IMR-90 (cell line): ENCODE measurements around the gene ZNF841. TPM values are rescaled to one million over a fixed set of nuclear protein-coding genes. Genes with fewer than 3 reads are reported as not detected.

ENCODE experiments used
- ATAC-seq: fragments of 200-7000 bp; cut with Tn5 transposase; 2 replicates; pipeline ENCODE4 v1.9.1; 2020; ENCODE audit warnings: low read depth, mild to moderate bottlenecking, moderate library complexity
- BruUV-seq: library from RNA; stranded (reverse); fragments of 400-500 nt; replicated peaks from 2 replicates; lab custom pipeline; 2021; lab: Mats Ljungman, UMichigan
- CTCF ChIA-PET: fragments of 300-600 bp; formaldehyde crosslinking; extraction: SDS; loops from one replicate; lab custom pipeline; 2021; ENCODE audit warnings: antibody characterized with exemption; lab: Yijun Ruan, JAX
- POLR2A ChIA-PET: fragments of 300-600 bp; sonication (Branson Sonifier 250); formaldehyde crosslinking; loops from one replicate; lab custom pipeline; 2022; ENCODE audit warnings: antibody characterized with exemption; ENCODE audit not compliant: unreplicated experiment; lab: Charles Lee
- DNase-seq: peaks from one replicate; pipeline ENCODE4 v3.0.0; 2013
- H2AFZ ChIP-seq: replicated peaks from 2 replicates; pipeline ENCODE3; 2013; ENCODE audit warnings: low read length, mild to moderate bottlenecking; ENCODE audit not compliant: poor library complexity
- H2AK5ac ChIP-seq: 2 replicates; pipeline ENCODE4 v1.6.1; 2013; ENCODE audit warnings: low read depth, low read length, inconsistent platforms
- H2AK9ac ChIP-seq: replicated peaks from 2 replicates; pipeline ENCODE3; 2013; ENCODE audit warnings: mild to moderate bottlenecking, low read depth, low read length, moderate library complexity; ENCODE audit not compliant: poor library complexity
- H2BK120ac ChIP-seq: 2 replicates; pipeline ENCODE4 v1.6.1; 2013; ENCODE audit warnings: low read depth, low read length, inconsistent platforms
- H2BK15ac ChIP-seq: 3 replicates; pipeline ENCODE4 v1.6.1; 2013; ENCODE audit warnings: low read depth, low read length, inconsistent platforms
- H2BK20ac ChIP-seq: 2 replicates; pipeline ENCODE4 v1.6.1; 2013; ENCODE audit warnings: low read depth, mild to moderate bottlenecking, inconsistent platforms, low read length, moderate library complexity
- H2BK5ac ChIP-seq: 2 replicates; pipeline ENCODE4 v1.6.1; 2013; ENCODE audit warnings: mild to moderate bottlenecking, low read depth, low read length, inconsistent platforms; ENCODE audit not compliant: poor library complexity, severe bottlenecking
- H3K14ac ChIP-seq: replicated peaks from 2 replicates; pipeline ENCODE4 v1.6.1; 2013; ENCODE audit warnings: low read depth, low read length, inconsistent platforms
- H3K18ac ChIP-seq: 2 replicates; pipeline ENCODE4 v1.6.1; 2013; ENCODE audit warnings: low read depth, low read length, control low read depth
- H3K23ac ChIP-seq: 2 replicates; pipeline ENCODE4 v1.6.1; 2013; ENCODE audit warnings: low read depth, low read length, inconsistent platforms
- H3K27ac ChIP-seq: 2 replicates; pipeline ENCODE4 v1.5.1; 2013; ENCODE audit warnings: mild to moderate bottlenecking, control low read depth, low read length; ENCODE audit not compliant: insufficient read depth
- H3K27me3 ChIP-seq: 2 replicates; pipeline ENCODE4 v1.6.1; 2013; ENCODE audit warnings: low read length; ENCODE audit not compliant: control insufficient read depth, insufficient read depth
- H3K36me3 ChIP-seq: 2 replicates; pipeline ENCODE4 v1.6.1; 2013; ENCODE audit warnings: low read length, mixed read lengths; ENCODE audit not compliant: control insufficient read depth, insufficient read depth
- H3K4ac ChIP-seq: 2 replicates; pipeline ENCODE4 v1.6.1; 2013; ENCODE audit warnings: low read depth, low read length, inconsistent platforms
- H3K4me1 ChIP-seq: 2 replicates; pipeline ENCODE4 v1.6.1; 2013; ENCODE audit warnings: low read length, mixed read lengths; ENCODE audit not compliant: control insufficient read depth, insufficient read depth
- H3K4me2 ChIP-seq: 2 replicates; pipeline ENCODE4 v1.6.1; 2013; ENCODE audit warnings: low read depth, mild to moderate bottlenecking, control low read depth, low read length, moderate library complexity
- H3K4me3 ChIP-seq: 2 replicates; pipeline ENCODE4 v1.5.1; 2013; ENCODE audit warnings: low read depth, mild to moderate bottlenecking, control low read depth, low read length, moderate library complexity; ENCODE audit not compliant: insufficient read depth
- H3K56ac ChIP-seq: 2 replicates; pipeline ENCODE4 v1.6.1; 2013; ENCODE audit warnings: low read length, inconsistent platforms; ENCODE audit not compliant: insufficient read depth; ENCODE audit errors: extremely low read depth
- H3K79me1 ChIP-seq, 2 experiments: 2 replicates each; pipeline ENCODE4 v1.6.1; 2013; ENCODE audit warnings: low read length in 2 of 2, inconsistent platforms in 1 of 2, low read depth in 1 of 2
- H3K9ac ChIP-seq: 2 replicates; pipeline ENCODE4 v1.6.1; 2013; ENCODE audit warnings: low read depth, low read length, control low read depth
- H3K9me1 ChIP-seq: 2 replicates; pipeline ENCODE4 v1.6.1; 2013; ENCODE audit warnings: low read length, inconsistent platforms; ENCODE audit not compliant: insufficient read depth
- H3K9me3 ChIP-seq: 2 replicates; pipeline ENCODE4 v1.6.1; 2013; ENCODE audit warnings: low read length; ENCODE audit not compliant: control insufficient read depth, insufficient read depth
- H4K20me1 ChIP-seq: 2 replicates; pipeline ENCODE4 v1.6.1; 2013; ENCODE audit warnings: low read length, inconsistent platforms; ENCODE audit not compliant: insufficient read depth
- H4K5ac ChIP-seq: 2 replicates; pipeline ENCODE4 v1.6.1; 2013; ENCODE audit warnings: mild to moderate bottlenecking, low read depth, low read length, control low read depth
- H4K8ac ChIP-seq, 2 experiments: 2 replicates each; pipeline ENCODE4 v1.6.1; 2013; ENCODE audit warnings: low read depth in 2 of 2, low read length in 2 of 2, control low read depth in 1 of 2, inconsistent platforms in 1 of 2
- H4K91ac ChIP-seq: 2 replicates; pipeline ENCODE4 v1.6.1; 2013; ENCODE audit warnings: low read depth, low read length, inconsistent platforms; ENCODE audit not compliant: insufficient read depth
- CEBPB ChIP-seq: IDR thresholded peaks from 2 replicates; pipeline ENCODE4 v1.6.1; 2012; ENCODE audit warnings: low read depth, low read length, improper control_type of control experiment
- MXI1 ChIP-seq: IDR thresholded peaks from 2 replicates; pipeline ENCODE4 v1.6.1; 2012; ENCODE audit warnings: low read depth, mild to moderate bottlenecking, low read length, moderate library complexity, borderline replicate concordance
- POLR2A ChIP-seq: IDR thresholded peaks from 2 replicates; pipeline ENCODE4 v1.6.1; 2012; ENCODE audit warnings: mild to moderate bottlenecking, low read depth, low read length
- RAD21 ChIP-seq: IDR thresholded peaks from 2 replicates; pipeline ENCODE4 v1.6.1; 2012; ENCODE audit warnings: low read length, improper control_type of control experiment
- RCOR1 ChIP-seq: IDR thresholded peaks from 2 replicates; pipeline ENCODE4 v1.6.1; 2012; ENCODE audit warnings: mild to moderate bottlenecking, low read length, improper control_type of control experiment; ENCODE audit not compliant: insufficient replicate concordance
- WGBS, 2 experiments: methylation state at CpG; one replicate each; pipeline versions ENCODE4 v1.1.5 to v1.1.7; 2013; ENCODE audit warnings: missing lambda C conversion rate in 2 of 2; ENCODE audit not compliant: insufficient read length in 1 of 2; ENCODE audit errors: extremely low coverage in 2 of 2; 5-methylcytosine and 5-hydroxymethylcytosine counted together
- dilution Hi-C: fragments of 300-500 bp; cut with HindIII; formaldehyde crosslinking; loops from one replicate; pipeline ENCODE4 v1.14.3; 2018; ENCODE audit warnings: low sequenced_read_pairs; ENCODE audit not compliant: unreplicated experiment
- in situ Hi-C: fragments of 300-500 bp; cut with MboI; formaldehyde crosslinking; loops from 3 replicates; pipeline ENCODE4 v1.14.3; 2019; ENCODE audit warnings: low sequenced_read_pairs, inconsistent platforms, mixed read lengths
- intact Hi-C: fragments of 100-400 bp; cut with micrococcal nuclease; formaldehyde crosslinking; loops from 2 replicates; pipeline ENCODE4 v1.10.0; 2022
- polyA plus RNA-seq, 3 experiments: library from polyadenylated mRNA; depleted of rRNA; stranded (reverse); fragments of >200 nt; gene quantifications; 2 replicates each; pipeline ENCODE4 v1.2.3, GENCODE V29; 2012; ENCODE audit warnings: low replicate concordance in 1 of 3
- total RNA-seq: library from RNA; depleted of rRNA; stranded (reverse); fragments of >200 nt; gene quantifications from 2 replicates; pipeline ENCODE4 v1.2.3, GENCODE V29; 2012
- TF ChIP-seq, protein P1 (sequence below): conservative IDR thresholded peaks from 2 replicates; pipeline ENCODE4 v1.5.1; 2012; ENCODE audit warnings: mild to moderate bottlenecking, low read depth, low read length, improper control_type of control experiment
- TF ChIP-seq, protein P2 (sequence below): fragments of 150-350 bp; IDR thresholded peaks from 2 replicates; pipeline ENCODE4 v1.6.1; 2016; ENCODE audit warnings: low read depth, mild to moderate bottlenecking, low read length, moderate library complexity, borderline replicate concordance

ZNF841 gene
- total and polyA plus RNA-seq, 2 of the 4 experiments (the other 2 are of a cell fraction), result 8.5 to 28.9 TPM

DNA sequence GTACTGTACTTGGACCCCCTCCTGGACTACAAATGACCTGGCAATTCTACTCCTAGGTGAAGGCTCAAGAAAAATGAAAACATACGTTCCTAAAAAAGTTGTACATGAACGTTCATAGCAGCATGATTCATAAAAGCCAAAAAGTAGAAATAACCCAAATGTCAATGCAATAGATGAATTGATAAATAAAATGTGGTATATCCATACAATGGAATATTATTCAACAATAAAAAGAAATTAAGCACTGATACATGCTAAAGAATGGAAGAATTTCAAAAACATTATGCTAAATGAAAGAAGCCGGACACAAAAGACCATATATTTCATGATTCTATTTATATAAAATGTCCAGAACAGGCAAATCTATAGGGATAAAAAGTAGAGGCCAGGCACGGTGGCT is 56.4 kb downstream of the ZNF841 start:
- H2BK5ac ChIP-seq, result no peak overlapping the region
- H3K56ac ChIP-seq, result no peak overlapping the region
- no peak for ATAC-seq
- no peaks in the 10 kb centered on the region for H3K79me1 ChIP-seq
- H4K8ac ChIP-seq, result no peak overlapping the region
- no peak overlapping the region for H3K4ac ChIP-seq
- ChIA-PET CTCF (no interaction called here), POLR2A (no interaction called here)
- H3K4me1 ChIP-seq, result no peaks in the 10 kb centered on the region
- intact Hi-C loops, result no loop called here
- no TSS peak for BruUV-seq
- no peak overlapping the region for H3K4me3 ChIP-seq
- no peak overlapping the region for H3K18ac ChIP-seq
- H4K20me1 ChIP-seq, result no peaks in the 10 kb centered on the region
- H3K36me3 ChIP-seq, result peaks cover 64% of the 10 kb centered on the region
- H3K23ac ChIP-seq, result no peak overlapping the region
- H4K5ac ChIP-seq, result no peak overlapping the region
- H3K27ac ChIP-seq, result no peak overlapping the region
- in situ Hi-C loops, result no loop called here
- H2BK15ac ChIP-seq, result no peak overlapping the region
- no peak for DNase-seq
- H2BK20ac ChIP-seq, result no peak overlapping the region
- no peak overlapping the region for H3K9ac ChIP-seq
- no peak overlapping the region for H4K91ac ChIP-seq
- TF ChIP-seq RAD21, result no peak
- no peak for TF ChIP-seq CEBPB
- no peak for TF ChIP-seq POLR2A
- TF ChIP-seq, protein P1, sequence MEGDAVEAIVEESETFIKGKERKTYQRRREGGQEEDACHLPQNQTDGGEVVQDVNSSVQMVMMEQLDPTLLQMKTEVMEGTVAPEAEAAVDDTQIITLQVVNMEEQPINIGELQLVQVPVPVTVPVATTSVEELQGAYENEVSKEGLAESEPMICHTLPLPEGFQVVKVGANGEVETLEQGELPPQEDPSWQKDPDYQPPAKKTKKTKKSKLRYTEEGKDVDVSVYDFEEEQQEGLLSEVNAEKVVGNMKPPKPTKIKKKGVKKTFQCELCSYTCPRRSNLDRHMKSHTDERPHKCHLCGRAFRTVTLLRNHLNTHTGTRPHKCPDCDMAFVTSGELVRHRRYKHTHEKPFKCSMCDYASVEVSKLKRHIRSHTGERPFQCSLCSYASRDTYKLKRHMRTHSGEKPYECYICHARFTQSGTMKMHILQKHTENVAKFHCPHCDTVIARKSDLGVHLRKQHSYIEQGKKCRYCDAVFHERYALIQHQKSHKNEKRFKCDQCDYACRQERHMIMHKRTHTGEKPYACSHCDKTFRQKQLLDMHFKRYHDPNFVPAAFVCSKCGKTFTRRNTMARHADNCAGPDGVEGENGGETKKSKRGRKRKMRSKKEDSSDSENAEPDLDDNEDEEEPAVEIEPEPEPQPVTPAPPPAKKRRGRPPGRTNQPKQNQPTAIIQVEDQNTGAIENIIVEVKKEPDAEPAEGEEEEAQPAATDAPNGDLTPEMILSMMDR, result no peak
- TF ChIP-seq RCOR1, result no peak
- TF ChIP-seq MXI1, result no peak
- TF ChIP-seq, protein P2, sequence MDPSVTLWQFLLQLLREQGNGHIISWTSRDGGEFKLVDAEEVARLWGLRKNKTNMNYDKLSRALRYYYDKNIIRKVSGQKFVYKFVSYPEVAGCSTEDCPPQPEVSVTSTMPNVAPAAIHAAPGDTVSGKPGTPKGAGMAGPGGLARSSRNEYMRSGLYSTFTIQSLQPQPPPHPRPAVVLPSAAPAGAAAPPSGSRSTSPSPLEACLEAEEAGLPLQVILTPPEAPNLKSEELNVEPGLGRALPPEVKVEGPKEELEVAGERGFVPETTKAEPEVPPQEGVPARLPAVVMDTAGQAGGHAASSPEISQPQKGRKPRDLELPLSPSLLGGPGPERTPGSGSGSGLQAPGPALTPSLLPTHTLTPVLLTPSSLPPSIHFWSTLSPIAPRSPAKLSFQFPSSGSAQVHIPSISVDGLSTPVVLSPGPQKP, result no peak
- no peak overlapping the region for H2AFZ ChIP-seq
- no peaks in the 10 kb centered on the region for H3K27me3 ChIP-seq
- H2AK9ac ChIP-seq, result no peak overlapping the region
- WGBS, 2 experiments, result no CpG with 5 or more reads among the region's 4 CpGs
- H3K4me2 ChIP-seq, result no peak overlapping the region
- no peak overlapping the region for H2BK120ac ChIP-seq
- H3K14ac ChIP-seq, result no peak overlapping the region
- peaks cover 48% of the 10 kb centered on the region for H3K9me3 ChIP-seq
- H2AK5ac ChIP-seq, result no peak overlapping the region
- dilution Hi-C loops, result no loop called here
- no peaks in the 10 kb centered on the region for H3K9me1 ChIP-seq
